GM12878 (cell line): Measurements from ENCODE around the gene TIMM9. TPM values are rescaled to one million over a fixed set of nuclear protein-coding genes. Genes with fewer than 3 reads are reported as not detected.

Source experiments
- ATAC-seq: fragments of 200-7000 bp; cut with Tn5 transposase; 3 replicates; pipeline ENCODE4 v1.9.1; 2020; ENCODE audit warnings: mild to moderate bottlenecking, moderate library complexity
- BruUV-seq: library from RNA; stranded (reverse); fragments of 400-500 nt; replicated peaks from 2 replicates; lab custom pipeline; 2021; lab: Mats Ljungman, UMichigan
- CTCF ChIA-PET: fragments of 300-600 bp; sonication (Branson Sonifier 250); formaldehyde crosslinking; extraction: SDS; loops from one replicate; lab custom pipeline; 2021; ENCODE audit warnings: inconsistent platforms; lab: Yijun Ruan, JAX
- POLR2A ChIA-PET: fragments of 350-600 bp; formaldehyde crosslinking; extraction: SDS; loops from one replicate; lab custom pipeline; 2021; ENCODE audit warnings: inconsistent platforms; lab: Charles Lee
- RAD21 ChIA-PET: fragments of 300-600 bp; sonication (Branson Sonifier 250); formaldehyde crosslinking; loops from one replicate; lab custom pipeline; 2023; ENCODE audit warnings: antibody characterized with exemption; ENCODE audit not compliant: unreplicated experiment; lab: Charles Lee
- SMC1A ChIA-PET: fragments of 300-600 bp; sonication (Branson Sonifier 250); formaldehyde crosslinking; loops from one replicate; lab custom pipeline; 2023; ENCODE audit not compliant: unreplicated experiment, uncharacterized antibody; lab: Charles Lee
- DNase-seq: peaks from one replicate; pipeline ENCODE4 v3.0.0-alpha.2; 2011; ENCODE audit warnings: low read depth, low spot score
- FAIRE-seq: peaks from 3 replicates; lab custom pipeline; 2011; peaks lifted over from hg19 to GRCh38; lab: Jason Lieb, UNC
- H2AFZ ChIP-seq: 2 replicates; pipeline ENCODE4 v1.6.0; 2011; ENCODE audit warnings: low read depth, low read length, control low read depth; ENCODE audit not compliant: control insufficient read depth
- H3K27ac ChIP-seq: 2 replicates; pipeline ENCODE4 v1.5.1; 2011; ENCODE audit warnings: control low read depth; ENCODE audit not compliant: control insufficient read depth, insufficient read depth
- H3K27me3 ChIP-seq, 2 experiments: replicated peaks in 1 of 2; 2 replicates each; pipeline versions ENCODE4 v1.6.0 to v1.6.1; 2011; ENCODE audit warnings: low read length in 1 of 2; ENCODE audit not compliant: control insufficient read depth in 2 of 2, insufficient read depth in 2 of 2
- H3K36me3 ChIP-seq, 2 experiments: 2 replicates each; pipeline ENCODE4 v1.5.1; 2011; ENCODE audit warnings: low read length in 1 of 2; ENCODE audit not compliant: control insufficient read depth in 2 of 2, insufficient read depth in 2 of 2
- H3K4me1 ChIP-seq: 2 replicates; pipeline ENCODE4 v1.6.1; 2011; ENCODE audit warnings: mild to moderate bottlenecking, low read length, moderate library complexity, mixed read lengths; ENCODE audit not compliant: control insufficient read depth, insufficient read depth
- H3K4me2 ChIP-seq: 2 replicates; pipeline ENCODE4 v1.6.0; 2011; ENCODE audit warnings: control low read depth; ENCODE audit not compliant: control insufficient read depth, insufficient read depth
- H3K4me3 ChIP-seq: fragments of 200-600 bp; sonication (generic); 2 replicates; pipeline ENCODE4 v1.5.1; 2016
- H3K79me2 ChIP-seq: 2 replicates; pipeline ENCODE4 v1.6.0; 2011; ENCODE audit warnings: low read length; ENCODE audit not compliant: control insufficient read depth, insufficient read depth
- H3K9ac ChIP-seq: 2 replicates; pipeline ENCODE4 v1.8.0; 2011; ENCODE audit warnings: low read length, control low read depth, mixed read lengths; ENCODE audit not compliant: control insufficient read depth, insufficient read depth
- H3K9me3 ChIP-seq: replicated peaks from 3 replicates; pipeline ENCODE4 v1.5.1; 2011; ENCODE audit warnings: mild to moderate bottlenecking, low read length; ENCODE audit not compliant: control insufficient read depth, insufficient read depth
- H4K20me1 ChIP-seq: 2 replicates; pipeline ENCODE4 v1.6.0; 2011; ENCODE audit not compliant: control insufficient read depth, insufficient read depth
- BCL11A ChIP-seq: IDR thresholded peaks from 2 replicates; pipeline ENCODE4 v1.6.1; 2011; ENCODE audit warnings: low read depth, low read length
- EZH2 ChIP-seq: IDR thresholded peaks from 2 replicates; pipeline ENCODE4 v1.6.1; 2012; ENCODE audit warnings: low read depth, mild to moderate bottlenecking, control low read depth, inconsistent platforms, low read length, borderline replicate concordance; ENCODE audit not compliant: control insufficient read depth
- IKZF1 ChIP-seq: fragments of 450-650 bp; conservative IDR thresholded peaks from 2 replicates; pipeline ENCODE4 v1.6.1; 2017; ENCODE audit warnings: antibody characterized with exemption, mild to moderate bottlenecking
- JUND ChIP-seq: IDR thresholded peaks from 2 replicates; pipeline ENCODE4 v1.6.1; 2012; ENCODE audit warnings: low read depth, mild to moderate bottlenecking, low read length, improper control_type of control experiment, moderate library complexity
- KDM1A ChIP-seq: fragments of 200-600 bp; sonication (generic); IDR thresholded peaks from 2 replicates; pipeline ENCODE4 v1.6.1; 2016; ENCODE audit warnings: borderline replicate concordance
- MEF2B ChIP-seq: fragments of 450-650 bp; IDR thresholded peaks from 2 replicates; pipeline ENCODE4 v1.6.1; 2018; ENCODE audit warnings: mild to moderate bottlenecking, moderate library complexity; ENCODE audit not compliant: partially characterized antibody, poor library complexity, severe bottlenecking
- MYC ChIP-seq: IDR thresholded peaks from 2 replicates; pipeline ENCODE4 v1.6.1; 2011; ENCODE audit warnings: mild to moderate bottlenecking, low read length, moderate library complexity, inconsistent platforms; ENCODE audit not compliant: insufficient read depth, insufficient replicate concordance, insufficient read length, severe bottlenecking
- NFYA ChIP-seq: IDR thresholded peaks from 2 replicates; pipeline ENCODE4 v1.6.1; 2011; ENCODE audit warnings: low read depth, mild to moderate bottlenecking, low read length, improper control_type of control experiment, borderline replicate concordance
- POLR2AphosphoS2 ChIP-seq: IDR thresholded peaks from 2 replicates; pipeline ENCODE4 v1.6.1; 2011; ENCODE audit warnings: low read depth, mild to moderate bottlenecking, low read length, improper control_type of control experiment, moderate library complexity
- RAD51 ChIP-seq: fragments of 450-650 bp; IDR thresholded peaks from 2 replicates; pipeline ENCODE4 v1.6.1; 2016; ENCODE audit warnings: moderate library complexity, mild to moderate bottlenecking, inconsistent platforms
- RBBP5 ChIP-seq: fragments of 200-600 bp; sonication (generic); conservative IDR thresholded peaks from 2 replicates; pipeline ENCODE4 v1.6.1; 2016
- SIX5 ChIP-seq: IDR thresholded peaks from 2 replicates; pipeline ENCODE4 v1.6.1; 2011; ENCODE audit warnings: mild to moderate bottlenecking, low read depth, low read length, moderate library complexity; ENCODE audit not compliant: severe bottlenecking
- TAF1 ChIP-seq: IDR thresholded peaks from 2 replicates; pipeline ENCODE4 v1.6.1; 2011; ENCODE audit warnings: mild to moderate bottlenecking, low read depth, low read length, borderline replicate concordance
- TCF12 ChIP-seq: IDR thresholded peaks from 2 replicates; pipeline ENCODE4 v1.6.1; 2011; ENCODE audit warnings: low read depth, mild to moderate bottlenecking, low read length
- TCF3 ChIP-seq: IDR thresholded peaks from 2 replicates; pipeline ENCODE4 v1.6.1; 2012; ENCODE audit warnings: low read depth, mild to moderate bottlenecking, low read length, borderline replicate concordance; ENCODE audit not compliant: insufficient read depth
- ZNF207 ChIP-seq: fragments of 450-650 bp; IDR thresholded peaks from 2 replicates; pipeline ENCODE4 v1.6.1; 2014; ENCODE audit warnings: antibody characterized with exemption, mild to moderate bottlenecking, borderline replicate concordance
- WGBS: methylation state at CpG from one replicate; pipeline ENCODE4 v1.1.6; 2016; ENCODE audit warnings: low lambda C conversion rate; ENCODE audit not compliant: insufficient replicate concordance, insufficient coverage; ENCODE audit errors: missing lambda C conversion rate; 5-methylcytosine and 5-hydroxymethylcytosine counted together
- in situ Hi-C: fragments of 300-500 bp; cut with MboI; formaldehyde crosslinking; loops from 9 replicates; pipeline ENCODE4 v1.14.3; 2018; ENCODE audit warnings: mixed read lengths
- intact Hi-C: fragments of 100-400 bp; cut with micrococcal nuclease; formaldehyde crosslinking; loops from one replicate; pipeline ENCODE4 v1.14.2; 2022; ENCODE audit not compliant: unreplicated experiment
- polyA plus RNA-seq, 11 experiments: library from polyadenylated mRNA; depleted of rRNA in 4 of 11; unstranded in 6 of 11; stranded (reverse) in 5 of 11; fragments of >200 nt; fragmentation: Nextera tagmentation in 4 of 11; fragmentation: Illumina TruSeq in 1 of 11; extraction: Ambion mirVana in 4 of 11; extraction: Trizol in 1 of 11; gene quantifications; 1 replicate in 1 of 11; 2 replicates in 10 of 11; pipeline versions ENCODE4 v1.2.1 to v1.2.3, GENCODE V29; 2011 to 2016; ENCODE audit warnings: inconsistent platforms in 2 of 11, missing spikeins in 2 of 11, low read depth in 1 of 11
- total RNA-seq, 4 experiments: library from RNA; depleted of rRNA in 3 of 4; stranded (reverse); fragments of >200 nt in 3 of 4; fragmentation: Illumina TruSeq in 1 of 4; extraction: Trizol in 1 of 4; gene quantifications; 2 replicates each; pipeline versions ENCODE4 v1.2.1 to v1.2.3, GENCODE V29; 2013 to 2021
- TF ChIP-seq, protein P1 (sequence below): IDR thresholded peaks from 2 replicates; pipeline ENCODE4 v1.6.1; 2012; ENCODE audit warnings: low read depth, low read length, improper control_type of control experiment
- TF ChIP-seq, protein P2 (sequence below): IDR thresholded peaks from 2 replicates; pipeline ENCODE4 v1.6.1; 2011; ENCODE audit warnings: borderline replicate concordance, low read depth, mild to moderate bottlenecking, moderate library complexity, mixed read lengths, low read length; ENCODE audit not compliant: insufficient read depth; ENCODE audit errors: extremely low read length

The TIMM9 gene
- total and polyA plus RNA-seq, 10 of the 15 experiments (the other 5 are each of a cell fraction or from before 2014, with no cell fraction given), result 36.6 to 116 (median 62.0) TPM

DNA sequence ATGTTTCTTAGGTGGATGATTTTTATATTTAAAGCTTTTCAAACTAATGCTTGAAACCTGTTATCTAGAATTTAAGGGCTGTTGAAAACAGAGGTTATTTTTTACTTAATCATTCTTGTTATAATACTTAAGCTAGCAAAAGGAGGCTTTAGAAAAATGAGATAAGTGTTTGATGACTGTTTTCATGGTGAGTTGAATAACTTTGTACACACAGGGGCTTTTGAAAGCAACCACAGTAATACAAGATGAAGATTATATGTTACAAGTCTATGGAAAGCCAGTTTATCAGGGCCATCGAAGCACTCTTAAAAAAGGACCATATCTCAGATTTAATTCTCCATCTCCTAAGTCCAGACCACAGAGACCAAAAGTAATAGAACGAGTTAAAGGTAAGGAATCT lies 33.4 kb upstream of the TIMM9 start:
- H3K27me3 ChIP-seq, result no peaks in the 10 kb centered on the region
- ChIA-PET POLR2A (no interaction called here), SMC1A (interaction anchor here (0.7 kb wide), 1 partner anchor 30 kb away, joined by 4 read pairs; no protein-coding TSS in a partner anchor), CTCF (no interaction called here), RAD21 (no interaction called here)
- no peaks in the 10 kb centered on the region for H3K4me1 ChIP-seq
- no peak overlapping the region for H3K4me2 ChIP-seq
- no peaks in the 10 kb centered on the region for H3K79me2 ChIP-seq
- no TSS peak for BruUV-seq
- no peaks in the 10 kb centered on the region for H4K20me1 ChIP-seq
- ATAC-seq, result no peak
- H2AFZ ChIP-seq, result no peak overlapping the region
- H3K27ac ChIP-seq, result no peak overlapping the region
- H3K9ac ChIP-seq, result no peak overlapping the region
- TF ChIP-seq JUND (no peak), TAF1 (no peak), TCF3 (no peak), ZNF207 (no peak), BCL11A (no peak), KDM1A (no peak), SIX5 (no peak), TCF12 (no peak), IKZF1 (no peak), RBBP5 (no peak), POLR2AphosphoS2 (no peak), NFYA (no peak), MYC (no peak), EZH2 (no peak), RAD51 (no peak), MEF2B (no peak)
- TF ChIP-seq, protein P1, sequence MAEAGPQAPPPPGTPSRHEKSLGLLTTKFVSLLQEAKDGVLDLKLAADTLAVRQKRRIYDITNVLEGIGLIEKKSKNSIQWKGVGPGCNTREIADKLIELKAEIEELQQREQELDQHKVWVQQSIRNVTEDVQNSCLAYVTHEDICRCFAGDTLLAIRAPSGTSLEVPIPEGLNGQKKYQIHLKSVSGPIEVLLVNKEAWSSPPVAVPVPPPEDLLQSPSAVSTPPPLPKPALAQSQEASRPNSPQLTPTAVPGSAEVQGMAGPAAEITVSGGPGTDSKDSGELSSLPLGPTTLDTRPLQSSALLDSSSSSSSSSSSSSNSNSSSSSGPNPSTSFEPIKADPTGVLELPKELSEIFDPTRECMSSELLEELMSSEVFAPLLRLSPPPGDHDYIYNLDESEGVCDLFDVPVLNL, result no peak
- TF ChIP-seq, protein P2, sequence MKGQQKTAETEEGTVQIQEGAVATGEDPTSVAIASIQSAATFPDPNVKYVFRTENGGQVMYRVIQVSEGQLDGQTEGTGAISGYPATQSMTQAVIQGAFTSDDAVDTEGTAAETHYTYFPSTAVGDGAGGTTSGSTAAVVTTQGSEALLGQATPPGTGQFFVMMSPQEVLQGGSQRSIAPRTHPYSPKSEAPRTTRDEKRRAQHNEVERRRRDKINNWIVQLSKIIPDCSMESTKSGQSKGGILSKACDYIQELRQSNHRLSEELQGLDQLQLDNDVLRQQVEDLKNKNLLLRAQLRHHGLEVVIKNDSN, result no peak
- TF ChIP-seq, all 136 proteins: peak for 0
- no peak for FAIRE-seq
- no peak for DNase-seq
- Histone ChIP-seq H3K36me3 (peaks cover 0 to 5% of the 10 kb centered on the region in 2 experiments; a peak in 2 of 4 replicates), H3K4me3 (no peak overlapping the region), H3K9me3 (no peaks in the 10 kb centered on the region)
- 90% methylated on average over 2 of the region's 2 CpGs for WGBS
- intact Hi-C loops, result no loop called here
- in situ Hi-C loops, result no loop called here
